Measurements from ENCODE around the gene PIPOX.

The PIPOX gene, protein sequence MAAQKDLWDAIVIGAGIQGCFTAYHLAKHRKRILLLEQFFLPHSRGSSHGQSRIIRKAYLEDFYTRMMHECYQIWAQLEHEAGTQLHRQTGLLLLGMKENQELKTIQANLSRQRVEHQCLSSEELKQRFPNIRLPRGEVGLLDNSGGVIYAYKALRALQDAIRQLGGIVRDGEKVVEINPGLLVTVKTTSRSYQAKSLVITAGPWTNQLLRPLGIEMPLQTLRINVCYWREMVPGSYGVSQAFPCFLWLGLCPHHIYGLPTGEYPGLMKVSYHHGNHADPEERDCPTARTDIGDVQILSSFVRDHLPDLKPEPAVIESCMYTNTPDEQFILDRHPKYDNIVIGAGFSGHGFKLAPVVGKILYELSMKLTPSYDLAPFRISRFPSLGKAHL

DNA sequence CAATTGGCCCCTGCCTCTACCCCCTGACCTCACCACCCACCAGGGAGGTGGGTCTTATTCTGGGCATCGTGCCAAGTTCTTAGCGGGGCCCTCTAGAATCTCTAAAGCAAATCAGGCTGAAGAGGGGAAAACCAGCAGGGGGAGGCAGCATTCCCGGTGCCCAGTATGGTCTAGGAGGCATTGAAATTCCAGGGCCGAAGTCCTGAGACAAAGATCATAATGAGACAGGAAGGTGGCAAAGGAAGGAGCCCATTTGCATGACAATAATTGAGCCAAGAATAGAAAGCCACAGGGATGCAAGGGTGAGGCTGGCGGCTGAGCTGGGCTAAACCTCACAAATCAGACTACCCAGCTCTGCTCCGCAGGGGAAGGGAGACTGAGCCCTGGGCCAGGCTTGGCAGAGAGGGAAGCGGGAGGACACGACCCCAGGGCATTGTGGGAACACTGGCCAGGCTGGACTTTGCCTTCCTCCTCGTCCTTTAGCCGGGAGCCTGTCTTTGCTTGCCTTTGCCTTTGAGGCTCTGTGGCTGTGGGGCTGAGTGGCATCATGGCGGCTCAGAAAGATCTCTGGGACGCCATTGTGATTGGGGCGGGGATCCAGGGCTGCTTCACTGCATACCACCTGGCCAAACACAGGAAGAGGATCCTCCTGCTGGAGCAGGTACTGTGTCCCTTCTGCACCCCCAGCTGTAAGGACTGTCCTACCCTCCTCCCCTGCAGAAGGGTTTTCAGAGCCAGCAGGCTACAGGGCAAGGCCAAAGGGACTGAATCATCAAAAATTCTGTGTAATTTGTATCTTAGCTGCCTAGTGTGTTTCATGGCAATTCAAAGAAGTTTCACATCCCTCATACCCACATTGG is at the start of gene PIPOX:
Gene PIPOX (plus strand): TSS at position 463 of the 860 bp plus-strand sequence. CDS start 85 bp downstream, at position 548.
- no peak for DNase-seq (ENCODE audit: low spot score)

DNA sequence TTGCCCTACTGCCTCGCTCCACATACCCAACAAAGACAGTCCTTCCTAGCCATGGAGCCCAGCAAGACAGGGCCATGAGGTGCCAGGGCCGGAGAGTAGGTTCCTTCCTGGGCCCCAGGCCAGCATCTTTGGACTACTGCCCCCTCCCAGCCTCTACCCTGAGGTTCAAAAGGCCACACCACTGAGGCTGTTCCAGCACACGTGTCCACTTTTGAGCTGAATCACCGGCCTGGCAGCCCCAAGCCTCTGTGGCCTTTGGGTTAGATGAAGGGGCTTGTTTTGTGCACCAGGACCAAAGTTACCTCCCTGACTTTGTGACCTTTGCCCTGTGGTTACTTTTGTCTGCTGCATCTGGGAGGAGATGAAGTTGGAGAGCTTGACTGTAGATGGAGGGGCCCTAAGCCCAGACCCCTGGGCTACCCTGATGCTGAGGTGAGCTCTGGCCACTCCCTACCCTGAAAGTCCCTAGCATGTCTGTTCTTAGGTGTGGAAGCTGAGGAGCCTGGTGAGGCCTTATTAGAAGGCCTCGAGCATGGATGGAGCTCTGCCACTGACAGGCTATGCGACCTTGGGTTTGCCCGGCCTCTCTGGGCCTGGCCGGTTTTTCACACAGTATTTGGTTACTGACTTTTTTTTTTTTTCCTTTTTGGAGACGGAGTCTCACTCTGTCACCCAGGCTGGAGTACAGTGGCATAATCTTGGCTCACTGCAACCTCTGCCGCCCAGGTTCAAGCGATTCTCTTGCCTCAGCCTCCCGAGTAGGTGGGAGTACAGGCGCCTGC is 49.1 kb upstream of the PIPOX start:
- no peak for DNase-seq (ENCODE audit: low spot score)

GRCh38 chr17:28996554-28997096 is 46.3 kb upstream of the PIPOX start:
- no peak for DNase-seq (ENCODE audit: low spot score)

- DNase-seq (ENCODE audit: low spot score) = no peak
These were observed 45.1 kb upstream of the PIPOX start for GRCh38 chr17:28997806-28998205.

GRCh38 chr17:28999206-28999605 is 43.7 kb upstream of the PIPOX start:
- DNase-seq (ENCODE audit: low spot score) = no peak

DNA sequence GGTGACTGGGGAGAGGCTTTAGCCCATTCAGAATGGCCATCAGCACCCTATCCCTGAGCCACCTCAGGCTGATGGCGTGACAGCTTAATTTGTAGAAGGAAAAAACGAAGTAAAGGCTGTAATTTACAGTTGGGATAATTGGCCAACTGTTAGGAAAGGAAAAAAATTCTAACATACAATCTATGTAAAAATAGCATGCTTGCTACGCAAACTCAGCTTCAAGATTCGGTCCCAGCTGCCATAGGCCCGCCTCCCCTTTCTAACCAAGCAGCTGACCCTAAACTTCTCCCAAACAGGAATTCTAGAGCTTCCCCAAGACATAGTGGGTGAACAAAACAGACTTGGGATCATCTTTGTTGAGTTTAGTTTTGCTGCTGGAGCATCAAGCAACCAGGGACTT is 42.0 kb upstream of the PIPOX start:
- DNase-seq (ENCODE audit: low spot score) = no peak

- no peak for DNase-seq (ENCODE audit: low spot score)
These were observed 40.1 kb upstream of the PIPOX start for GRCh38 chr17:29002811-29003210.

GRCh38 chr17:29003289-29003688 is 39.7 kb upstream of the PIPOX start:
- DNase-seq (ENCODE audit: low spot score) = no peak

GRCh38 chr17:29004081-29004692 is 38.8 kb upstream of the PIPOX start:
- no peak for DNase-seq (ENCODE audit: low spot score)

DNA sequence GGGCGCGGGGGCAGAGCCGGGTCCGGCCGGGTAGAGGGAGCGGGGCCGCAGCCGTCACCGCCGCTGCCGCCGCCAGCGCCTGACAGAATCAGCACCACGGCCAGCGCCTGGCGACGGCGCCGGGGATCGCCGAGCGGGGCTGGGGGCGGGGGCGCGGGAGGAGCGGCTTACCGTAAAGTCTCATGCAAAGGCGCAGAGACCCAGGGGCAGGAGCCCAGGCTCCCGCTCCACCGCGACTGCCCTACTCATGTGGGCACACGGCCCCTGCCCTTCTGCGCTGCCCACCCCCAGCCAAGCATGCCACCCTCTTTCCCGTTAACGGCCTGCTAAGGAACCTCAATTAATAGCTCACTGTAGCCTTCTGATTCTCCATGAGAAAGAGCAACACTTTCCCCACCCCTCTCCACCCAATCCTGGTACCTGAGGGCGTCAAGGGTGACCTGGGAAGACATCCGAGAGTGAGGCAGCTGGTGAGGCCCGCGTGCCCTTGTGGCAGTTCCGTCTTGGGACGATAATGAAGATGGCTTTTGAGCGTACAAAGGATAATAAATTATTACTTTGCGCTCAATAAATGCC is 36.9 kb upstream of the PIPOX start, which contains the start of gene SEZ6:
Gene SEZ6 (minus strand): TSS at position 98 of the 576 bp plus-strand sequence. CDS start 164 bp downstream, outside the sequence.
- peak; percentile 92 for DNase-seq (ENCODE audit: low spot score)

DNA sequence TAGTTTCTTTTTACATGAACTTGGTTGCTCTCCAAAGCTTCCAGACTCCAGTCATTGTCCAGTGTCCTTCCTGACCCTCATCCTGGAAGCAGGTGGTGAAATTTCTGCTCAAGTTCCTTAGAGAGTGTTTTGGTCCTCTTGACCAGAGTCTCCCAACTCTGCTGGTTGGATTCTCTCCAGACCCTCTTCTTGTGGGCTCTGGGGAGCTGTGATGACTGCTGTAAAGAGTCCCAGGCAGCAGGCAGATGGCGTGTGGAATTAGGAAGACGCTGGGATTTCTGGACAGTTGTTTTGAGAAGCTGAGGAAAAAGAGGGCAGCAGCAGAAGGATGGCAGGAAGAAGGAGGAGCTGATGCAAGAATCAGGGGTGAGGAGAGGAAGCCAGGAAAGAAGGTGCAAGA is 35.5 kb upstream of the PIPOX start:
- DNase-seq (ENCODE audit: low spot score) = no peak

DNA sequence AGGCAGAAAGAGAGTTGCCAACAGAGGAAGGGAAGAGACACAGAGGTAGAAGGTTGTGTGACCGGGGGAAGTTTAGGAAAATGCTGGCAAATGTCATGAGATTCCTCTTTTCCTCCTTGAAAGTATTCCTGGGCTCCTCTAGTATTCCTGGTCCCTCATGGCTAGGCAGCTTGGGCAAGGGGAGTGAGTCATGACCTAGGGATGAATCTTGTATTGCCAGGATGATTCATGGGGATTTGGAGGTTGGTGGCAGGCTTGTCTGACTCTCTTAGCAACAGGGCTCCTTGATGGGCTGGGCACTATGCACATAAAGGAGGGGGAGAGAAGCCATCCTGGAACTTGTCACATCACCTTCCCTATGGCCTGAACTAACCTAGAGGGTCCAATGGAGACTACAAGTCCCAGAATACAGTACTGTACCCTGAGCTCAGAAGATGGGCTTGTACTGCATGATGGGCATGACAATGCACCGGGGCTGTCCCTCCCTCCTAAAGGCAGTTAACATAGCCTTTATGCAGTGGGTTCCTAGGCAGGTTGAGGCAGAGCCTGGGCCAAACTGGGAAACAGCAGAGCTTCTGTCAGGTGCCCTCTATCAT is 35.0 kb upstream of the PIPOX start:
- DNase-seq (ENCODE audit: low spot score) = peak; percentile 44

DNA sequence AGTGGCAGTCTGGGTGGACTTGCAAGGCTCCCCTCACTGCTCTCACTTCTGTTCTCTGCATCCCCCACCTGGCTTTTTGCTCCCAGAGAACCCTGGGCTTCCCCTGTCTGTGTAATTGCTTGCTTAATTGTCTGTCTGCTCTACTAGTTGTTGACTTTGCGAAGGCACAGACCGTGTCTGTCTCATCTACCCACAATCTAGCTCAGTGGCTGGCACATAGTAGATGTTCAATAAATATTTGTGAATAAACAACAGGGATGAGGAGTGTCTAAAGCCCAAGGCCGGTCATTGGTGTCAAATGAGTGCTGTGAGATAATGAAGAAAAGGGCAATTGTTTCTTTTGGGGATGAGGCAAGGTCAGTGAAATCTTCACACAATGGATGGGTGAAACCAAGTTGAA is 34.4 kb upstream of the PIPOX start:
- no peak for DNase-seq (ENCODE audit: low spot score)

DNA sequence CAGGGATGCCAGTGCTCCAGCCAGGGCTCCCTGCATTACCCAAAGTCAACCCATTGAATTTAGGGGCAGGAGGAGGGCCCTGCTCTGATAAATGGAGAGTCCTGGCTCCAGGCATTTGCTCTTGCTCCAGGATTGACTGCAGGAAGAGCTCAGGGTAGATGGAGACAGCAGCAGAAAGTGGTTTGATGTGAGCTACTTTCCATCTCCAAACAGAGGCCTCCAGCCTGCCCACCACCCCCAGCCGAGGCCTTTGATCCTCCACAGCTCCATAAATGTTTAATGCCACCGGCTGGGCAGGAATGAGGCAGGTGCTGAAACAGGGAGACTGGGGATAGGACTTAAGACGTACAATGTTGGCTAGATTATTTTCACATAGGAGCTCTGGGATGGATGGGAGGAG is 32.8 kb upstream of the PIPOX start:
- DNase-seq (ENCODE audit: low spot score) = no peak

- DNase-seq (ENCODE audit: low spot score) = no peak
These were observed 32.4 kb upstream of the PIPOX start for GRCh38 chr17:29010586-29010985.

GRCh38 chr17:29012535-29012934 is 30.4 kb upstream of the PIPOX start:
- DNase-seq (ENCODE audit: low spot score) = no peak

DNA sequence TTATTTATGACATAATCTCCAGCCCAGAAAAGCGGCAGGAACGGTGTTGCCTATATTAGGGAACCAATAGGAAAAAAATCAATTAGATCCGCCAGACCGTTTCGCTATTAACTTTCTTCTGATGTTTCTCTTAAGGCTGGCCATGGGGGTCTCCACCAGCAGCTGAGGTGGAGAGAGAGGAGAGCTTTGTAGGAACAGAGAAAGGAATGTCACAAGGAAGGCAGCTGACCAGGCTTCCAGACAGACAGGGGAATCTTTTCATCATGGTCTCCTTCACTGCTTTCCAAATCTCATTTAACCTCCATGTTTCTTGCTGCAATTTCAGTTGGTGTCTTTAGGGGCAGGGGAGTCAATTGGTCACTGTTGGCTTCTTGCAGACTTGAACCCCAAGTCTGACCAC is 28.2 kb upstream of the PIPOX start:
- no peak for DNase-seq (ENCODE audit: low spot score)

GRCh38 chr17:29016345-29017210 is 26.4 kb upstream of the PIPOX start:
- DNase-seq (ENCODE audit: low spot score) = no peak

GRCh38 chr17:29018788-29019474 is 24.0 kb upstream of the PIPOX start:
- DNase-seq (ENCODE audit: low spot score) = no peak
